Measurements from ENCODE around the gene FLT1.

DNA sequence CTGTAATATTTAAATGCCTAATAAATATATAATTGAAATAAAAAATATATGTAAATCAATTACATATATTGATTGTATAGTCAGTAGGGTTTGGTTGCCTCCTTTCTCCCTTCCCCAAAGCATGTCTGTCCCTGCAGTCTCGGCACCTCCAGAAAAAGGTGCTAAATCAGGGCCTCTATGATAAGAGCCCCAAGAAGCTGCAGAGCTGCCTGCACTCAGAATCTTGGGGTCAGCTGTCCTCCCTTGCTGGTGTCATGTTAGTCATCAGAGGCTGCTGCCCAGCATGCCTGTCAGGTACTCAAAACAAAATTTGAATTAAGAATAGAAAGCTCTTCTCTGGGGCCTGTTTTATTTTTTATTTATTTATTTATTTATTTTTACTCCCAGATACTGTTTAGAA lies 9.8 kb downstream of the FLT1 start:
- TF ChIP-seq, protein P1, sequence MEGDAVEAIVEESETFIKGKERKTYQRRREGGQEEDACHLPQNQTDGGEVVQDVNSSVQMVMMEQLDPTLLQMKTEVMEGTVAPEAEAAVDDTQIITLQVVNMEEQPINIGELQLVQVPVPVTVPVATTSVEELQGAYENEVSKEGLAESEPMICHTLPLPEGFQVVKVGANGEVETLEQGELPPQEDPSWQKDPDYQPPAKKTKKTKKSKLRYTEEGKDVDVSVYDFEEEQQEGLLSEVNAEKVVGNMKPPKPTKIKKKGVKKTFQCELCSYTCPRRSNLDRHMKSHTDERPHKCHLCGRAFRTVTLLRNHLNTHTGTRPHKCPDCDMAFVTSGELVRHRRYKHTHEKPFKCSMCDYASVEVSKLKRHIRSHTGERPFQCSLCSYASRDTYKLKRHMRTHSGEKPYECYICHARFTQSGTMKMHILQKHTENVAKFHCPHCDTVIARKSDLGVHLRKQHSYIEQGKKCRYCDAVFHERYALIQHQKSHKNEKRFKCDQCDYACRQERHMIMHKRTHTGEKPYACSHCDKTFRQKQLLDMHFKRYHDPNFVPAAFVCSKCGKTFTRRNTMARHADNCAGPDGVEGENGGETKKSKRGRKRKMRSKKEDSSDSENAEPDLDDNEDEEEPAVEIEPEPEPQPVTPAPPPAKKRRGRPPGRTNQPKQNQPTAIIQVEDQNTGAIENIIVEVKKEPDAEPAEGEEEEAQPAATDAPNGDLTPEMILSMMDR (IDR thresholded peaks at IDR 0.05), result no peak
- no peak for TF ChIP-seq POLR2A (IDR thresholded peaks at IDR 0.05)
